Thyroid gland (tissue), 4 donors: ENCODE measurements around the gene FREY1. TPM values are rescaled to one million over a fixed set of nuclear protein-coding genes. Genes with fewer than 3 reads are reported as not detected.

ENCODE experiments used
- DNase-seq, 2 donors: peaks; one replicate each; pipeline ENCODE4 v3.0.0-alpha.2; 2019
- H3K27ac ChIP-seq, 3 donors: fragments of 200-600 bp; sonication (generic); 1 replicate in 2 of 3; 2 replicates in 1 of 3; pipeline ENCODE4 v1.5.1; 2016 to 2019; ENCODE audit warnings: mild to moderate bottlenecking in 1 of 3, moderate library complexity in 1 of 3
- H3K27me3 ChIP-seq: fragments of 200-600 bp; sonication (generic); one replicate; pipeline ENCODE4 v1.5.1; 2019
- H3K36me3 ChIP-seq, 2 donors: fragments of 200-600 bp; sonication (generic); one replicate each; pipeline ENCODE4 v1.5.1; 2016 to 2019
- H3K4me1 ChIP-seq, 2 donors: fragments of 200-600 bp; sonication (generic); one replicate each; pipeline ENCODE4 v1.5.1; 2017 to 2019
- H3K4me3 ChIP-seq, 3 donors: fragments of 200-600 bp; sonication (generic); replicated peaks in 1 of 3; 1 replicate in 2 of 3; 2 replicates in 1 of 3; pipeline ENCODE4 v1.5.1; 2016; ENCODE audit warnings: mild to moderate bottlenecking in 1 of 3
- H3K9me3 ChIP-seq: fragments of 200-600 bp; sonication (generic); one replicate; pipeline ENCODE4 v1.5.1; 2017
- CTCF ChIP-seq, 6 experiments: fragments of 200-600 bp in 3 of 6; fragments of 450-650 bp in 3 of 6; sonication (generic) in 3 of 6; IDR thresholded peaks; one replicate each; pipeline ENCODE4 v1.5.1; 2016 to 2019; ENCODE audit warnings: antibody characterized with exemption in 6 of 6, mild to moderate bottlenecking in 2 of 6, inconsistent platforms in 1 of 6, moderate library complexity in 1 of 6
- POLR2A ChIP-seq, 2 donors: fragments of 450-650 bp; IDR thresholded peaks; one replicate each; pipeline ENCODE4 v1.6.1; 2017; ENCODE audit warnings: antibody characterized with exemption in 2 of 2, mild to moderate bottlenecking in 2 of 2, moderate library complexity in 1 of 2
- WGBS, 2 donors: methylation state at CpG; one replicate each; pipeline ENCODE4 v1.1.5; 2017; 5-methylcytosine and 5-hydroxymethylcytosine counted together
- intact Hi-C: fragments of 100-400 bp; cut with DNase I; formaldehyde crosslinking; loops from one replicate; pipeline ENCODE4 v1.15.1; 2023
- total RNA-seq, 4 donors: library from RNA; depleted of rRNA; stranded (reverse); fragments of >200 nt; gene quantifications; one replicate each; pipeline ENCODE4 v1.2.3, GENCODE V29; 2016

FREY1 gene
- total RNA-seq, 4 donors from 2014 or later = 1.8 to 2.6 TPM; not detected in 2

DNA sequence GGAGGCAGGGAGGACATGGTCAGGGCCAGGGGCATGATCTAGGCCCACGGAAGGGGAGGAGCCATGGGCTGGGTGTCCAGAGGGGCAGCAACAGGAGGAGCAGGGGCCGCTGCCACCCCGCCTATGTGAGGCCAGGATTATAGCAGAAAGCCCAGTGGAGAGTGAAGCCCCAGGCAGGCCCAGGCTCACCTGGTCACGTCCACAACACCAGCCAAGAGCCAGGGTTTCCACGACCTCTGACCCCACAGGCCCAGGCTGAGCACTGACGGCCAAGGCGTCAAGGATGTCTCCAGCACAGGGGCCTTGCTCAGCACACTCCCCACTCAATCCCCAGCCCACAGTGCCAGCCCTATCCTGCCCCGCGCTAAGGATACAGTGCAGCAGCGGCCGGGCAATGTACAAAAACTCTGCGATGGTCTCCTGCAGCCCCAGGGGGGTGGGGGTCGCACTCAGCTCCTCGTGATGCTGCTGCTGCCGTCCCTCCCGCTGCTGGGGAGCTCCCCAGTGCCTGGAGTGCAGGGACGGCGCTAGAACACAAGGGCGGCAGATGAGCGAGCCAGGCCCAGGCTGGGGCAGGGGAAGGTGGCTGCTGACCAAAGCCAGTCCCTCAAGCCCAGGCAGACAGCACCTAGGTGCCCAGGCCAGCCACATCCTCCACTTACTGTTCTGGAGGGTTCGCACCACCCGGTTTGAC, 7.0 kb upstream of the FREY1 start:
- 89 to 91% methylated on average over 5 to 18 of the region's 22 CpGs for WGBS, 2 donors
- no peak overlapping the region for H3K4me3 ChIP-seq
- H3K27me3 ChIP-seq = no peaks in the 10 kb centered on the region
- intact Hi-C loops = loop anchor here (10.0 kb wide), 1 partner anchor 109 kb away; the partner anchor contains the start of gene SLC35C1
- H3K36me3 ChIP-seq = peaks cover 25 to 38% of the 10 kb centered on the region in 2 donors
- TF ChIP-seq POLR2A (IDR thresholded peaks at IDR 0.05) (no peak), CTCF (IDR thresholded peaks at IDR 0.05) (no peak)
- peaks cover 12 to 13% of the 10 kb centered on the region in 2 donors for H3K4me1 ChIP-seq
- DNase-seq = no peak
- no peak overlapping the region for H3K27ac ChIP-seq
- no peaks in the 10 kb centered on the region for H3K9me3 ChIP-seq

DNA sequence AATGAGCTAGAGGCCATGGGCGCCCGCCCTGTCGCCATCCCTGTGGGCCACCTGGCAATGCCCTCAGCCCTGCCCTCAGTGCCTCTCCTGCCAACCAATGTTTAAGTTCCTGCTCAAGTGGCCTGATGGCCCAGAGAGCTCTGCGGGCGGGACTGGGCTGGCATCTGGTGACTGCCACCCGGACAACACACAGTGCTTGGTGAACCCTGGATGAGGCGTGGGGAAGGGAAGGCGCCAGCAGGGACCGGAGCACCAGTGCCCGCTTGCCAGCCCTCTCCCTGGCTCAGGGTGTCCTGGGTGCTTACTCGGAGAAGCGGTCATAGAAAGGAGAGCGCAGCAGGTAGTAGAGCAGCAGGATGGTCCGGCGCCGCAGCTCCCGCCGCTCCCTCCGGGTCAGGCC, 6.4 kb upstream of the FREY1 start:
- 93 to 96% methylated on average over 18 to 19 of the region's 19 CpGs for WGBS, 2 donors
- H3K27ac ChIP-seq = no peak overlapping the region
- H3K36me3 ChIP-seq = peaks cover 25 to 38% of the 10 kb centered on the region in 2 donors
- H3K4me3 ChIP-seq = no peak overlapping the region
- no peak for TF ChIP-seq POLR2A (IDR thresholded peaks at IDR 0.05)
- no peak for TF ChIP-seq CTCF (IDR thresholded peaks at IDR 0.05)
- no peak for DNase-seq
- H3K4me1 ChIP-seq = peaks cover 9 to 13% of the 10 kb centered on the region in 2 donors
- no peaks in the 10 kb centered on the region for H3K27me3 ChIP-seq
- H3K9me3 ChIP-seq = no peaks in the 10 kb centered on the region
- intact Hi-C loops = loop anchor here (10.0 kb wide), 1 partner anchor 109 kb away; the partner anchor contains the start of gene SLC35C1

DNA sequence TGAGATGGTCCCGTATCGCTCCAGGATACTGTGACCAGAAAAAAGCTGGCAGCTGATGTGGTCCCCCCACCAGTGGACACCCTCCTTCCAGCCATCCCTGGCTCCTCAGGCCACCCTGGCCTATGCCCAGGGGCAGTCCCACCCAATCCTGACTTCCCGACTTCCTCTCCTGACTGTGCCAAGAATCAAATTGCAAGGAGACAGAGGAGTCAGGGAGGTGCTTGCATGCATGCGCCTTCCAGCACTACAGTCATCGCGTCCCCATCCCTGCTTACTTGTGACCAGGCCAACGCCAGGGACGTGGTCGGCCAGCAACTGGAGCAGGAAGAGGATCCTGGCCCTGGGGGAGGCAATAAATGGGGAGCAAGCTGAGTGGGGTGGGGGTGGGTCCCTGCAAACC, 3.6 kb upstream of the FREY1 start:
- Histone ChIP-seq H3K4me3 (no peak overlapping the region), H3K4me1 (no peaks in the 10 kb centered on the region), H3K27me3 (no peaks in the 10 kb centered on the region), H3K27ac (no peak overlapping the region), H3K9me3 (no peaks in the 10 kb centered on the region), H3K36me3 (peaks cover 25 to 38% of the 10 kb centered on the region in 2 donors)
- 88 to 91% methylated on average over 6 to 9 of the region's 9 CpGs for WGBS, 2 donors
- no peak for DNase-seq
- TF ChIP-seq POLR2A (IDR thresholded peaks at IDR 0.05) (no peak), CTCF (IDR thresholded peaks at IDR 0.05) (no peak)
- intact Hi-C loops = loop anchor here (10.0 kb wide), 1 partner anchor 106 kb away; the partner anchor contains the start of gene SLC35C1

DNA sequence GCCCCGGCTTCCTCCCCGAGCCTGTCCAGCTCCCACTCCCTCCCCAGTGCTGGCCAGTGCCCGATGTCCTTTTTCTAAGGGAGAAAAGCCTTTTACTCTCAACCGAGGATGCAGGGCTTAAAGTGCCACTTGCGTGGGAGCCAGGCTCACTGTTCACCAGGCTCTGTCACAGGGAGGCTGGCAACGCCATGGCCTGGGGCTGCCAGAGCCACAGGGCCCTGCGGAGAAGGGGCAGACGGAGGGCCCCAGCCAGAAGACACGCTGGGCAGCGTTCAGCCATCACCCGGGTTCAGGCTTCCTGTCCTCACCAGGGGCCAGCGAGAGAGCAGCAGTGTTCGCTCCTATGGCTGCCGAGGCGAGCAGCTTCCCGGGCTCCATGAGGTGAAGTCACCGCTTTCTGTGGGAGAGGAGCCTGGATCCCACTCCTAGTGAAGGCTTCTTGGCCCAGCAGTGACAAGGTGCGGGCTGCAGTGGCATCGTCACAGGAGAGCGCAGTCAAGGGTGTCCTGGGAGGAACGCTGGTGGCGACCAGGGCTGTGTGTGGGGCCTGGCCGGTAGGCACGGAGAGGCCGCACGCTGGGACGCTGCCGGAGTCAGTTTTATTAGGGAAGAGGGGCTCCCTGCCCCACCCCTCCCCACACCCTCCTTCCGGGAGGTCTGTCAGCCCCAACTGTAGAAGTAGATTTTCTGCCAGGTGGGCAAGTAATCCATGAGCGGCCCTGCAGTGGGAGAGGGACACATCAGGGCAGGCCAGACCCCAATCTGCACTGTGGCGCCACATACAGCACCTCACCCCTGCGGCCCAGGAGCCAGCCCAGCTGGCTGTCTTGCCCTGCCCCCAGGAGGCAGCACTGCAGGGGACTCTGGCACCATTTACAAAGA, 2.8 kb upstream of the FREY1 start:
- intact Hi-C loops = loop anchor here (10.0 kb wide), 1 partner anchor 105 kb away; the partner anchor contains the start of gene SLC35C1
- DNase-seq = no peak
- Histone ChIP-seq H3K9me3 (no peaks in the 10 kb centered on the region), H3K4me1 (no peaks in the 10 kb centered on the region), H3K27ac (no peak overlapping the region), H3K27me3 (no peaks in the 10 kb centered on the region), H3K4me3 (no peak overlapping the region), H3K36me3 (peaks cover 25 to 38% of the 10 kb centered on the region in 2 donors)
- 88 to 90% methylated on average over 17 to 27 of the region's 32 CpGs for WGBS, 2 donors
- no peak for TF ChIP-seq POLR2A (IDR thresholded peaks at IDR 0.05)
- no peak for TF ChIP-seq CTCF (IDR thresholded peaks at IDR 0.05)
